Esophagus muscularis mucosa (tissue), 4 donors: ENCODE measurements around the gene RFPL2. TPM values are rescaled to one million over a fixed set of nuclear protein-coding genes. Genes with fewer than 3 reads are reported as not detected.
"Not testable (repeated sequence)": the region's sequence is repeated elsewhere in the genome, so short reads cannot be mapped to it uniquely, and the experiment has no call there.

Source experiments
- DNase-seq: peaks from one replicate; pipeline ENCODE4 v3.0.0-alpha.2; 2017; ENCODE audit errors: extremely low spot score
- H3K27ac ChIP-seq, 4 donors: fragments of 200-600 bp; sonication (generic); replicated peaks in 1 of 4; 1 replicate in 3 of 4; 2 replicates in 1 of 4; pipeline ENCODE4 v1.5.1; 2016 to 2019; ENCODE audit warnings: mild to moderate bottlenecking in 1 of 4
- H3K27me3 ChIP-seq, 4 donors: fragments of 200-600 bp; sonication (generic); one replicate each; pipeline versions ENCODE4 v1.5.1 to v1.6.0; 2016 to 2019
- H3K36me3 ChIP-seq, 4 donors: fragments of 200-600 bp; sonication (generic); one replicate each; pipeline ENCODE4 v1.5.1; 2016 to 2019
- H3K4me1 ChIP-seq, 4 donors: fragments of 200-600 bp; sonication (generic); one replicate each; pipeline ENCODE4 v1.5.1; 2016 to 2019
- H3K4me3 ChIP-seq, 4 donors: fragments of 200-600 bp; sonication (generic); 1 replicate in 2 of 4; 2 replicates in 2 of 4; pipeline ENCODE4 v1.5.1; 2016 to 2019; ENCODE audit warnings: mild to moderate bottlenecking in 4 of 4, moderate library complexity in 1 of 4
- H3K9me3 ChIP-seq, 4 donors: fragments of 200-600 bp; sonication (generic); 1 replicate in 3 of 4; 2 replicates in 1 of 4; pipeline ENCODE4 v1.5.1; 2016 to 2019
- CTCF ChIP-seq, 3 experiments: fragments of 200-600 bp in 2 of 3; fragments of 450-650 bp in 1 of 3; sonication (generic) in 2 of 3; IDR thresholded peaks; one replicate each; pipeline ENCODE4 v1.5.1; 2017 to 2019; ENCODE audit warnings: antibody characterized with exemption in 3 of 3, mild to moderate bottlenecking in 2 of 3, moderate library complexity in 1 of 3
- EP300 ChIP-seq: sonication (generic); formaldehyde crosslinking; IDR thresholded peaks from one replicate; pipeline ENCODE4 v1.6.1; 2017; ENCODE audit warnings: antibody characterized with exemption
- POLR2A ChIP-seq: fragments of 450-650 bp; IDR thresholded peaks from one replicate; pipeline ENCODE4 v1.6.1; 2017; ENCODE audit warnings: antibody characterized with exemption, moderate library complexity, mild to moderate bottlenecking, low read depth
- POLR2AphosphoS5 ChIP-seq, 2 donors: sonication (generic); formaldehyde crosslinking; IDR thresholded peaks; one replicate each; pipeline ENCODE4 v1.6.1; 2017; ENCODE audit warnings: antibody characterized with exemption in 2 of 2
- WGBS: methylation state at CpG from one replicate; pipeline ENCODE4 v1.1.5; 2018; 5-methylcytosine and 5-hydroxymethylcytosine counted together
- intact Hi-C: fragments of 100-400 bp; cut with DNase I; formaldehyde crosslinking; loops from one replicate; pipeline ENCODE4 v1.15.1; 2023
- total RNA-seq, 4 donors: library from RNA; depleted of rRNA; stranded (reverse); fragments of >200 nt; gene quantifications; one replicate each; pipeline versions ENCODE4 v1.1.0 to v1.2.1, GENCODE V29; 2016

Gene RFPL2
- total RNA-seq, 4 donors from 2014 or later = not detected

- intact Hi-C loops = no loop called here
- peaks cover 0 to 73% (median 10%) of the 10 kb centered on the region in 4 donors for H3K27me3 ChIP-seq
- peaks cover 0 to 8% (median 3%) of the 10 kb centered on the region in 4 donors for H3K4me1 ChIP-seq
- H3K4me3 ChIP-seq = no peak overlapping the region
- peaks cover 0 to 5% (median 0%) of the 10 kb centered on the region in 4 donors for H3K9me3 ChIP-seq
- DNase-seq = no peak
- H3K36me3 ChIP-seq = no peaks in the 10 kb centered on the region
- 7% methylated on average over 44 of the region's 73 CpGs for WGBS
- no peak overlapping the region for H3K27ac ChIP-seq
- no peak for TF ChIP-seq POLR2A
- no peak for TF ChIP-seq CTCF (IDR thresholded peaks at IDR 0.05)
- no peak for TF ChIP-seq EP300
- TF ChIP-seq POLR2AphosphoS5 (IDR thresholded peaks at IDR 0.05) = no peak
These were observed 28.9 kb downstream of the RFPL2 start for GRCh38 chr22:32175683-32176644.

- intact Hi-C loops = no loop called here
- WGBS = 78% methylated on average over 11 of the region's 11 CpGs
- Histone ChIP-seq H3K4me1 (peaks cover 0 to 8% (median 3%) of the 10 kb centered on the region in 4 donors), H3K9me3 (peaks cover 0 to 5% (median 0%) of the 10 kb centered on the region in 4 donors), H3K36me3 (no peaks in the 10 kb centered on the region), H3K27me3 (peaks cover 0 to 69% (median 10%) of the 10 kb centered on the region in 4 donors), H3K27ac (no peak overlapping the region), H3K4me3 (no peak overlapping the region)
- no peak for DNase-seq
- TF ChIP-seq POLR2AphosphoS5 (IDR thresholded peaks at IDR 0.05) (no peak), POLR2A (no peak), EP300 (no peak), CTCF (IDR thresholded peaks at IDR 0.05) (no peak)
These were observed 29.8 kb downstream of the RFPL2 start for GRCh38 chr22:32175115-32175514.

GRCh38 chr22:32165681-32166080 lies 39.2 kb downstream of the RFPL2 start:
- Histone ChIP-seq H3K27me3 (peaks cover 0 to 34% (median 0%) of the 10 kb centered on the region in 4 donors), H3K36me3 (no peaks in the 10 kb centered on the region), H3K9me3 (no peaks in the 10 kb centered on the region), H3K27ac (no peak overlapping the region), H3K4me3 (no peak overlapping the region), H3K4me1 (no peaks in the 10 kb centered on the region)
- DNase-seq = no peak
- intact Hi-C loops = no loop called here
- WGBS = 64% methylated on average over 6 of the region's 6 CpGs
- TF ChIP-seq POLR2A = no peak
- no peak for TF ChIP-seq POLR2AphosphoS5 (IDR thresholded peaks at IDR 0.05)
- TF ChIP-seq EP300 = no peak
- TF ChIP-seq CTCF (IDR thresholded peaks at IDR 0.05) = no peak

- Histone ChIP-seq H3K27ac (no peak overlapping the region), H3K9me3 (no peaks in the 10 kb centered on the region), H3K4me3 (no peak overlapping the region), H3K36me3 (no peaks in the 10 kb centered on the region), H3K4me1 (no peaks in the 10 kb centered on the region), H3K27me3 (peaks cover 0 to 46% (median under 1%) of the 10 kb centered on the region in 4 donors)
- 33% methylated on average over 6 of the region's 6 CpGs for WGBS
- no peak for TF ChIP-seq POLR2A
- no peak for TF ChIP-seq CTCF (IDR thresholded peaks at IDR 0.05)
- no peak for TF ChIP-seq EP300
- no peak for TF ChIP-seq POLR2AphosphoS5 (IDR thresholded peaks at IDR 0.05)
- DNase-seq = peak; percentile 90
- intact Hi-C loops = no loop called here
These were observed 40.6 kb downstream of the RFPL2 start for GRCh38 chr22:32164075-32164860.

GRCh38 chr22:32160411-32160810 lies 44.5 kb downstream of the RFPL2 start:
- H3K4me1 ChIP-seq, H3K36me3 ChIP-seq, DNase-seq, H3K27ac ChIP-seq, intact Hi-C loops, H3K4me3 ChIP-seq, H3K9me3 ChIP-seq: not testable (repeated sequence)
- WGBS = 68% methylated on average over 5 of the region's 5 CpGs
- peaks cover 0 to 44% (median 2%) of the 10 kb centered on the region in 4 donors for H3K27me3 ChIP-seq
